Measurements from ENCODE around the gene USP47.

Gene USP47

DNA sequence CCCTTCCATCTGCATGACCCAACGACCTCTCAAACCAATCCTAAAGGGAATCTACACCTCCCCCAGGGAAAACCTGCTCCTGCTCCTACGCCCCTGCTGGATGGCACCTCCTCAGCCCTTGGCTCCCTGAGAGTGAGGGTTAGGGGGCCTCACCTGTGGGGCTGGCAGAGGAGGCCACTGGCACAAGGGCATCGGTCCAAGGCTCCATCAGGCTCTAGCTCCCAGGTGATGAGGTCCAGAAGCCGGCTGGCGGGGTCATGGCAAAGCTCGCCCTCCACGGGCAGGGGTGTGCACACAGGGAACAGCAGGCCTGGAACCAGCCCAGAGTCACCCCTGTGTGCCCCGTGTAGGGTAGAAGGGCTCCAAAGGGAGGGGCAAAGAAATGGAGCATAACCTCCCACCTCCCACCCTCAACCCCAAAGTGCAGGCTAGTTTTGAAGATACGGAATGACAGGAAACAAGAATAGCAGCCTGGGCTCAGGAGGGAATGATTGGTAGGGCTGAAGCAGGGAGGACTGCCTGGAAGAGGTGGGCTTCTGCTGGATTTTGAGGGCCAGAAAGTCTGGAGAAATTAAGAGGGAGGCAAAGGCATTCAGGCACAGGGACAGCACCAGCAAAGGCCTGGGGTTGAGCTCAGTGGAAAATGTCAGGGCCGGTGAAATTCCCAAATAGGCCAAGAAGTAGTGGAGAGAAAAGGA, 124.0 kb downstream of the USP47 start:
- no peak for DNase-seq (ENCODE audit: extremely low read depth in 1 of 2, low read depth in 1 of 2)

GRCh38 chr11:11966354-11966741, 124.6 kb downstream of the USP47 start:
- DNase-seq (ENCODE audit: extremely low read depth in 1 of 2, low read depth in 1 of 2): no peak

DNA sequence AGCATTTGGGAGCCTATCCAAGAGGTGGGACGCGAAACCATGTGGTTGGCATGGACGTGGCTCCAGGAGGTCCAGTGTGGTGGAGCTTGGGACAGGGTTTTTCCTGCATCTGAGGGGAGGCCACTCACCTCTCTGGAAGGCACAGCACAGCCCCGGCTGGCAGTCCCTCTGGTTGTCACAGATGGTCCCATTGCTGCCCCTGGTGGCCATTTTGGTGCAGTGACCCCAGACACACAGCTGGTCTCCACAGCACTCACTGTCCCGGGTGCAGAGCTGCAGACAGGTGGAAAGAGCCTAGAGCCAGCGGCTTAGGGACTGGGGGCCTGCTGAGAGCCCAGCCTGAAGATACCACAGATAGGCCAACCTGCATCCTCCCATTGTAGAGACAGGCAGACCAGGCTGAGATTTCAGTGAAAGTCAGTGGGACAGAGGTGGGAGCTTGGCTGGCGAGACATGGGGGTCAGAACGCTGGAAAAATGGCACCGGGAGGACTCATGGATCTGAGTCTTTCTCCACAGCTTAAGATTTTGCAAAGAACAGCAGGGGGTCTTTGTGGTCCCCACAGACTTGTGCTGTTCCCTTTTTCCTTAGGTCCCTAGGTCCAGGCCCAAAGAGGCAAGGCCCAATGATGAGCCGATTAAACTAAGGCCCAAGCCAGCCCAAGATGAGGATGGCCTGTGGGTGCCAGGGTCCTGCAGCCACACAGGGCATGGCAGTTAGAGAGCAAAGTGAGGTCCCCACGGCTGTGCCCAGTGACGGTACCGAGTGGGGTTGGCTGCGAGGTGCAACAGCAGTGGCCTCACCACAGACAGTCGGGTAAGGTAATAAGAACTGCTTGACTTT, 125.3 kb downstream of the USP47 start:
- DNase-seq (ENCODE audit: extremely low read depth in 1 of 2, low read depth in 1 of 2): peak; percentile 23 to 46

DNA sequence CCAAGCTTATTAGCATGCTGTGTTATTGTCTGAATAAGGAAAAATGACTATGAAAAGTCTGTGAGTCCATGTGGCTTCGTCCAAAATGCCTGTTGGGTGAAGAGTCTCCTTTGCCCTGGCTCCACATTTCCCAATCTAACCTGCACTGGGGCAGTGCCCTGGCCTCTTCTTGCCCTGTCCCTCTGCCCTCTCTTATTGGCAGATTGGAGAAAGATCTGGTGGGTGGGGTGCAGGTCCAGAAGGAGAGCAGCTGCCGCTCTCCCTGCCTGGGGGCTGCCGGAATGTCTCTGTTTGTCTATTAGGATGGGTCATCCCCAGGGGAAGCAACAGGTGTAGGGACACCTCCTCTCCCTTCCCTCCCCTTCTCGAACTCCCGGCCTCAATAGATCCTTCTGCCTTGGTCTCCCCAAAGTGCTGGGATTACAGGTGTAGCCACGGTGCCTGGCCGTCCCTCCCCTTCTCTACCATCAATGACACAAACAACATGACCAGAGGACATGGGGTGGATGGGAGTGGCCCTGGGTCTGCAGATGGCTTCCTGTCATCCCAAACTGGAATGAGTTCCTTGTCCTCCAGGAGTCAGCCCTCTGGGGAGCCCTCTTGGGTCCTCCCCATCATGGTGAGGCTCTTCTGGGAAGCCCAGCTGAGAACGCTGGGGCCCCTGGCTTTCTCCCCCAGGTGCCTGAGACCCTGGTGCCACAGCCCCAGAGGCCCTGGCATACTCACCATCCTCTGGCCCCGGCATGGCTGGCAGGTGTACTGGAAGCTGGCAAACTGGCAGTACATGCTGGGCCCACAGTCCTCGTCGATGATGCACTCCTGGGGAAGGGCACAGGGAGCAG, 126.1 kb downstream of the USP47 start:
- no peak for DNase-seq (ENCODE audit: extremely low read depth in 1 of 2, low read depth in 1 of 2)

- DNase-seq (ENCODE audit: extremely low read depth in 1 of 2, low read depth in 1 of 2): no peak
These were observed 126.9 kb downstream of the USP47 start for GRCh38 chr11:11968511-11969280.

DNA sequence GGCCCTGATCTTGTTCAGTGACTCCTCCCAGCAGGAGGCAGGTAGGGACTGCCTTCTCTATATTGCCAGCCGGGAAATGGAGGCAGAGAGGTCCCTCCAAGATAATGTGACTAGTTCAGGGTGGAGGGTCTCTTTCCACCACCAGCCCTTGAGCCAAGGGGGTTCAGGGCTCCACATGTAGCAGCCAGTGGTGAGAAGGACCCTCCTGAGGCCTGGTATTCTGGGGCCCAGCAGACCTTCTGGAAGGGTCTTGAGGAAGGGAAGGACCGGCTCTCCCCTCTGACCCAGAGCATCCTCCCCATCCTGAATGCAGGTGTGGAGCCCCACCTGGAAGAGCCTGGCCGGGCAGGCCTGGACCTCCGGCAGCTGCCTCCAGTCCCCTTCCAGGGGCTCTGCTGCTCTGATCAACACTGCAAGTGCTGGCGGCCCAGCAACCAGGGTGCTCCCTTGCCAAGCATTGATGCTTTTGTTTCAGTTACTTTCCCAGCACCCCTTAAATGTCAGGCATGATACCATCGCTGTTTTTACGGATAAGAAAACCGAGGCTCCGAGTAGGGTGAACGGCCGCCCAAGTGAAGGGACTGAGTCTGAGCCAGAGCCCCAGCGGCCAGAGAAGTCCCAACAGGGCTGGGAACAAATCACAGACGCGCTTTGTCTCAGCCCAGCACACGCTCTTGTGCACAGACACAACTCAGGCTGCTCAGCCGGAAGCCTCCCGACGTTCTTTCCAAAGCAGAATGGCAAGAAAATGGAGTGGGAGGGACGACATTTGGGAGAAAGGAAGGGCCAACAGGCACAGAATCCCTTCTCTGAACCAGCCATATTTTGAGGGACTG, 127.8 kb downstream of the USP47 start:
- DNase-seq (ENCODE audit: extremely low read depth in 1 of 2, low read depth in 1 of 2): no peak

GRCh38 chr11:11970556-11970955, 128.8 kb downstream of the USP47 start:
- no peak for DNase-seq (ENCODE audit: extremely low read depth in 1 of 2, low read depth in 1 of 2)

- no peak for DNase-seq (ENCODE audit: extremely low read depth in 1 of 2, low read depth in 1 of 2)
These were observed 130.3 kb downstream of the USP47 start for GRCh38 chr11:11971906-11972547.

- no peak for DNase-seq (ENCODE audit: extremely low read depth in 1 of 2, low read depth in 1 of 2)
These were observed 131.1 kb downstream of the USP47 start for GRCh38 chr11:11972730-11973341.

DNA sequence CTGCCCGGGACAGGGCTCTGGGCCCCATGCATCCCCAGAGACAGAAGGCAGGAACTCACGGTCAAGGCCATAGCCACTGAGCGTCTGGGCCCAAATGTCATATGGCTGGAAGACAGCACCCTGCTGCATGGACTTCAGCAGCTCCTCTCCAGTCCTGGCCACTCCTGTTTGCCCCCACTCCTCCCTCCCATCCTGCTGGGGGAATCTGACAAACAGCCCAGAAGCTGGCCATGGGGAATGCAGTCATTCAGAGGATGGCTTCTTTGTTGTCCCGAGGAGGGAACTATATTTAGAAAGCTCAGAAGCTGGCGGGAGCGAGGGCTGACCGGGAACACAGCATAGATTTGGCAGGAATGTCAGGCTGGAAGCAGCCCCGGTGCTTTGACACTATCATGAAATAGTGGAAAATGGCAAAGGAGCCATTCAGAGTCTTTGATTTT, 131.6 kb downstream of the USP47 start:
- DNase-seq (ENCODE audit: extremely low read depth in 1 of 2, low read depth in 1 of 2): no peak

DNA sequence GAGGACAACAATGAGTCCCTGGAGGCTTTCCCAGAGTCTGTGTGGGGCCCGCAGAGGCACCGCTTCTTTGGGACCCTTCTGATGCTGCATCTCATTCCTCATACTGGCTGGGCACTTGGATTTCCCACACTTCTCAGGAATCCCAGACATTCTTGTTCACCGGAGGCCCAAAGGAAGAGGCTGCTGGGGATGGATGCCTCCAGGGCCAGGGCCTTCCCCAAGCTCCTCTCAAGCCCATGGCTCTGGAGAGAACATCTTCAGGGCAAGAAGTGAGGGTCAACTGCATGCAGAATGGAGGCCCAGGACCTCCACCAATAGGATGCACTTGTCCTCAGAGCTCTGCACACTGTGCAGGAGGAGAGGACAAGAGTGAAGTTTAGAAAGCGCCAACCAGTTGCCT, 132.1 kb downstream of the USP47 start:
- no peak for DNase-seq (ENCODE audit: extremely low read depth in 1 of 2, low read depth in 1 of 2)

- no peak for DNase-seq (ENCODE audit: extremely low read depth in 1 of 2, low read depth in 1 of 2)
These were observed 133.7 kb downstream of the USP47 start for GRCh38 chr11:11975201-11976092.

DNA sequence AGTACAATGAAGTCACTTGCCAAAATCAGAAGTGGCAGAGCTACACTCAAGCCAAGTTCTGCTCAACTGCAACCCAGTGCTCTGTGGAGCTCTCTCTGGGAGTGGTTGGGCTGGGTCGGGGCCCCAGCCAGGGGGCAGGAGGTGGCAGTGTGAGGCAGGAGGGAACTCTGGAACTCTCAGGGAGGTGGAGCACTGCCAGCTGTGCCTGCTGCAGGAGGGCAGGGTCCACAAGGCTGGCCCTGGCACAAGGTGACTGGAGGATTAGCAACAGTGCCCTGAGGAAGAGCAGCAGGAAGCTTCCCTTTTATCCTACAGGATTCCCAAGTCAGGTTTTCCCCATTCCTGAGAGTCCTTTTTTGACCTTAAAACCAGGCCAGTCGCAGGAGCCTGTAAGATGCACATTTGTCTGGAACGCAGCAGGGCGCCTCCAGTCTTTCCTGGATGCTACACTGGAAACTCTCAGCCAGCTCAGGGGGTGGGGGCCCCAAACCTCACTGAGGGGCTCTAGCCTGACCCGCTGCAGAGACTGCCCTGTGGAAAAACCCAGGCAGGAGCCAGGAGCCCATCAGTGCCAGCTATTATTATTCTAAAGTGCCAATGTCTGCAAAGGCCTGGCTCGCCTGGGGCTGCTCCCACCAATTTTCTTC, 134.8 kb downstream of the USP47 start:
- no peak for DNase-seq (ENCODE audit: extremely low read depth in 1 of 2, low read depth in 1 of 2)

DNA sequence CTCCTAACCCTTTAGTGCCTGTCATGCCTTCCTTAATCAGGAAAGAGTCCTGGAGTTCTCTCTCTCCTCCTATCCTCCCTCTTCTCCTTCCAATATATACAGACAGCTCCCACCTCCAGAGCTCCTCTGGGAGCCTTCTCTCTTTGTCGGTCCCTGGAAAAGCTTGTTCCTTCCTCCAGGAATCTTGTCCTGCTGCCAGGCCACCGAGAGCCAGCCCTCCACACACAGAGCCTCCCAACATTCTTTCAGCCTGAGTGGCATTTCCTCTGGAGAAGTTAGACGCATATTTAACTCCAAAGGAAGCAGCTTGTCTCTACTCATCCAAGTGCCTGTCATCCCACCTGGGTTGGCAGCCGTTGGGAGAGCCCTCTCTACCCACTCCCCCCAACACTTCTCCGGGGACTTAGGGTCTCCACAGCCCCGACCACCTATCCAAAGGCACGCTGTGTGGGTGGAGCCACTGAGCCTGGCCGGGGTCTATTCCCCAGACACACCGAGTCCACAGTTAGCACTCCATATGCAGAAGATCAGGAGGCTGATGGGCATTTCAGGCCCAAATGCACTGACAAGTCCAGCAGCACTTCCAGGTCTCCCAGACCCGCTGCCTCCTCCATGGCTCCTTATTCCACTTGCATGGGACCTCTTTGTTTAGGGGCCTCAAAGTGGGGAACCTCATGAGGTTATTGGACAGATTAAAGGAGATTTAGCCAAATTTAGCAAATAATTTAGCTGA, 135.6 kb downstream of the USP47 start:
- no peak for DNase-seq (ENCODE audit: extremely low read depth in 1 of 2, low read depth in 1 of 2)

- DNase-seq (ENCODE audit: extremely low read depth in 1 of 2, low read depth in 1 of 2): no peak
These were observed 136.4 kb downstream of the USP47 start for GRCh38 chr11:11978098-11978637.

DNA sequence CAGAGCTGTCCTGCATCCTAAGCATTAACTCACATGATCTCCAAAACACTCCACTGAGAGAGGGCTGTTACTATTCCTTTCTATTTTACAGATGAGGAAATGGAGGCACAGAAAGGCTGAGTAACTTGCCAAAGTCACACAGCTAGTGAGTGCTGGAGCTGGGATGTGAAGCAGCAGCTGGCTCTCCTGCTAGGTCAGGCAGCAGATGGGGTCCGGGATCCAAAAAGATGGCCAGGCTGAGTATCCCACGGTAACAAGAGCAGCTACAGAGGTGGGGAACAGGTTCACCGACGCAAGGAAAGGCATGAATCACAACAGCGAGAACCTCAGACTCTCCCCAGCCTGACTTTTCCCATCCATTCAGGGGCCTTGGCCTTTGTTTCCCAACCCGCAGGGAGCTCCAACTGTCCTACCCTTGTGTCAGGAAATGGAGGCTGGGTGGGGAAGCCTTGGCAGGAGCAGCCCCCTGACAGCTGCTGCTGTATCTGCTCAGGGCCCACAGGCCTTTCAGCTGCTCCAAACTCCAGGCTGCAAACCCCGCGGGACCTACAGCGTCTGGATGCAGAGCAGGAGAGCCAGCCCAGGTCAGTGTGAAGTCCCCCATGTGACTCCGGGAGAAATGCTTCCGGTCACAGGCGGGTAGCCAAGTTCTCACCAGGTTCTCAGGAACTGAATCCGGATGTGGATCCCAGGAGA, 137.2 kb downstream of the USP47 start:
- no peak for DNase-seq (ENCODE audit: extremely low read depth in 1 of 2, low read depth in 1 of 2)
